ENCODE measurements around the gene TMEM208. TPM values are rescaled to one million over a fixed set of nuclear protein-coding genes. Genes with fewer than 3 reads are reported as not detected.

Gene TMEM208
- total and polyA plus RNA-seq, 2 of the 13 experiments (the other 11 are each of a cell fraction or from before 2014, with no cell fraction given), result 58.8 to 72.9 TPM

DNA sequence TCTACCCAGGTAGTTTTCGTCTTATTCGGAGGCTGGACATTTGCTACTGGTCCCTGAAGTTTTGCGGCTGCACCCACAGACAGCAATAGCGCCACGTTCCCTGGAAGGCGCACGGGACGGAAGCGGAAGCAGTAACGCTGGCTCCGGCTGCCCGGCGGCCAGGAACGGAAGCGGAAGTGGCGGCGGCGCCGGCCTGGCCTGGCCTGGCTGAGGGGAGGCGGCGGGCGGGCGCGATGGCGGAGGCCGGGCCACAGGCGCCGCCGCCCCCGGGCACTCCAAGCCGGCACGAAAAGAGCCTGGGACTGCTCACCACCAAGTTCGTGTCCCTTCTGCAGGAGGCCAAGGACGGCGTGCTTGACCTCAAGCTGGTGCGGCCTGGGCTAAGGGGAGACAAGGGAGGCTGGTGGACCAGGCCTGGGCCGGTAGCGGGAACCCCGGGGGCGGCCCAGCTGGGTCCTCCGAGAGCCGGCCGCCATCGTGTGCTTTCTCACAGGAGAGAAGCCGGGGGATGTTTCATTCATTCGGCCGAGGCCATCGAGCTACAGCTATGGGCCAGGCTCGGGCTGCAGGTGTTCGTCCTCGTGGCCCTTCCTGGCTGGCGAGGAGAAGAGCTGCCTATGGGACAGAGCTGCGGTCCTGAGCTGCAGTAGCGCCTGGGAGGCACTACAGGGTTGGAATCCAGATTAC lies 34.8 kb upstream of the TMEM208 start, which contains the start of gene E2F4 (continued):
- TF ChIP-seq HDAC1 (CRISPR knock-in tag; IDR thresholded peaks at IDR 0.05) (peak; percentile 88), MTF1 (CRISPR knock-in tag; IDR thresholded peaks at IDR 0.05) (no peak), POLR2AphosphoS5 (IDR thresholded peaks at IDR 0.05; ENCODE audit: low read depth, low read length) (peak; percentile 55), ATF1 (CRISPR knock-in tag; IDR thresholded peaks at IDR 0.05) (no peak), HIC2 (CRISPR knock-in tag; IDR thresholded peaks at IDR 0.05; ENCODE audit: low read depth) (peak; percentile 21; the same call in 1 of the 2 replicates), GPN1 (CRISPR knock-in tag; IDR thresholded peaks at IDR 0.05; ENCODE audit: borderline replicate concordance) (no peak), ZNF234 (CRISPR knock-in tag; conservative IDR thresholded peaks at IDR 0.05) (no peak), ATAD3A (CRISPR knock-in tag; IDR thresholded peaks at IDR 0.05) (no peak), HBP1 (CRISPR knock-in tag; IDR thresholded peaks at IDR 0.05; ENCODE audit: low read depth) (peak; percentile 68; the same call in 1 of the 2 replicates), RFXAP (CRISPR knock-in tag; IDR thresholded peaks at IDR 0.05; ENCODE audit: borderline replicate concordance) (peak; percentile 74; the same call in 1 of the 2 replicates), GLI4 (CRISPR knock-in tag; IDR thresholded peaks at IDR 0.05; ENCODE audit: borderline replicate concordance) (peak; percentile 45; the same call in 1 of the 2 replicates), HDAC6 (IDR thresholded peaks at IDR 0.05; ENCODE audit: low read depth, low read length) (no peak), HNRNPK (IDR thresholded peaks at IDR 0.05; ENCODE audit: low read depth, low read length, poor library complexity, severe bottlenecking) (peak; percentile 47), THYN1 (CRISPR knock-in tag; IDR thresholded peaks at IDR 0.05; ENCODE audit: borderline replicate concordance, low read depth) (no peak), RFXANK (CRISPR knock-in tag; IDR thresholded peaks at IDR 0.05) (no peak), BRCA1 (CRISPR knock-in tag; IDR thresholded peaks at IDR 0.05) (0 out of 2 replicates have a peak, but pooled peaks have one; percentile 83), ZNF629 (CRISPR knock-in tag; conservative IDR thresholded peaks at IDR 0.05) (no peak; the same call in 1 of the 2 replicates), ZSCAN21 (CRISPR knock-in tag; IDR thresholded peaks at IDR 0.05; ENCODE audit: borderline replicate concordance) (peak; percentile 85; the same call in 1 of the 2 replicates), ZNF512 (CRISPR knock-in tag; IDR thresholded peaks at IDR 0.05) (no peak), PLRG1 (conservative IDR thresholded peaks at IDR 0.05) (no peak), SCMH1 (CRISPR knock-in tag; IDR thresholded peaks at IDR 0.05; ENCODE audit: borderline replicate concordance) (no peak), RFX3 (CRISPR knock-in tag; IDR thresholded peaks at IDR 0.05) (no peak)
- TF ChIP-seq, protein P1, sequence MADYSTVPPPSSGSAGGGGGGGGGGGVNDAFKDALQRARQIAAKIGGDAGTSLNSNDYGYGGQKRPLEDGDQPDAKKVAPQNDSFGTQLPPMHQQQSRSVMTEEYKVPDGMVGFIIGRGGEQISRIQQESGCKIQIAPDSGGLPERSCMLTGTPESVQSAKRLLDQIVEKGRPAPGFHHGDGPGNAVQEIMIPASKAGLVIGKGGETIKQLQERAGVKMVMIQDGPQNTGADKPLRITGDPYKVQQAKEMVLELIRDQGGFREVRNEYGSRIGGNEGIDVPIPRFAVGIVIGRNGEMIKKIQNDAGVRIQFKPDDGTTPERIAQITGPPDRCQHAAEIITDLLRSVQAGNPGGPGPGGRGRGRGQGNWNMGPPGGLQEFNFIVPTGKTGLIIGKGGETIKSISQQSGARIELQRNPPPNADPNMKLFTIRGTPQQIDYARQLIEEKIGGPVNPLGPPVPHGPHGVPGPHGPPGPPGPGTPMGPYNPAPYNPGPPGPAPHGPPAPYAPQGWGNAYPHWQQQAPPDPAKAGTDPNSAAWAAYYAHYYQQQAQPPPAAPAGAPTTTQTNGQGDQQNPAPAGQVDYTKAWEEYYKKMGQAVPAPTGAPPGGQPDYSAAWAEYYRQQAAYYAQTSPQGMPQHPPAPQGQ (CRISPR knock-in tag; IDR thresholded peaks at IDR 0.05; ENCODE audit: borderline replicate concordance), result no peak
- TF ChIP-seq, protein P2, sequence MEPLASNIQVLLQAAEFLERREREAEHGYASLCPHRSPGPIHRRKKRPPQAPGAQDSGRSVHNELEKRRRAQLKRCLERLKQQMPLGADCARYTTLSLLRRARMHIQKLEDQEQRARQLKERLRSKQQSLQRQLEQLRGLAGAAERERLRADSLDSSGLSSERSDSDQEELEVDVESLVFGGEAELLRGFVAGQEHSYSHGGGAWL (CRISPR knock-in tag; IDR thresholded peaks at IDR 0.05), result no peak; the same call in none of the 2 replicates

Measured in HepG2 (cell line).